ENCODE results near the gene NOTUM. TPM values are rescaled to one million over a fixed set of nuclear protein-coding genes. Genes with fewer than 3 reads are reported as not detected.

NOTUM gene
- total and polyA plus RNA-seq, 2 donors (not counting 3 experiments of a cell fraction or from before 2014, with no cell fraction given) = not detected

GRCh38 chr17:81934850-81935708 lies 25.9 kb downstream of the NOTUM start:
- FAIRE-seq (no peak), DNase-seq (ENCODE audit: low read depth, low spot score) (no peak)
- no peak overlapping the region for H3K4me3 ChIP-seq (replicated peaks in 1 of 3; ENCODE audit: insufficient read depth in 1 of 3, low read depth in 1 of 3, low read length in 3 of 3)
- ChIA-PET POLR2A (no interaction called here), CTCF (no interaction called here)
- dilution Hi-C loops (cut with MboI; ENCODE audit: extremely low pct_ligation_motif_present, low sequenced_read_pairs) (no loop called here), intact Hi-C loops (cut with micrococcal nuclease) (loop anchor here (5.0 kb wide), 1 partner anchor 42 kb away; the partner anchor contains the start of gene ASPSCR1)
- H2AFZ ChIP-seq (ENCODE audit: low read depth, low read length) = no peak overlapping the region
- no peaks in the 10 kb centered on the region for H3K9me1 ChIP-seq (replicated peaks; ENCODE audit: control insufficient read depth, extremely low read depth, insufficient read depth, low read length)
- no peak overlapping the region for H3K4me2 ChIP-seq (ENCODE audit: insufficient read depth, low read length)
- H3K9me3 ChIP-seq (replicated peaks; ENCODE audit: control insufficient read depth, insufficient read depth, low read length) = no peaks in the 10 kb centered on the region
- no peak overlapping the region for H3K27ac ChIP-seq (ENCODE audit: insufficient read depth, low read depth, low read length)
- no peaks in the 10 kb centered on the region for H4K20me1 ChIP-seq (replicated peaks; ENCODE audit: control insufficient read depth, extremely low read depth, insufficient read depth, low read length)
- peaks cover 8% of the 10 kb centered on the region for H3K79me2 ChIP-seq (ENCODE audit: control insufficient read depth, insufficient read depth, low read length)
- no peak for TF ChIP-seq POLR2AphosphoS5 (IDR thresholded peaks at IDR 0.05; ENCODE audit: insufficient read depth, low read depth, low read length)
- no peak for TF ChIP-seq MYC (IDR thresholded peaks at IDR 0.05; ENCODE audit: low read depth, low read length)
- no peak for TF ChIP-seq JUN (IDR thresholded peaks at IDR 0.05; ENCODE audit: borderline replicate concordance, insufficient read depth, insufficient read length, low read depth)
- TF ChIP-seq GATA2 (IDR thresholded peaks at IDR 0.05; ENCODE audit: insufficient read depth, insufficient read length, low read depth, low read length) = no peak
- no peak for TF ChIP-seq POLR2A (IDR thresholded peaks at IDR 0.05; ENCODE audit: low read depth, low read length)
- TF ChIP-seq FOS (IDR thresholded peaks at IDR 0.05; ENCODE audit: borderline replicate concordance, insufficient read depth, low read length) = no peak
- no peak for TF ChIP-seq EZH2 (IDR thresholded peaks at IDR 0.05; ENCODE audit: borderline replicate concordance, low read depth, low read length, severe bottlenecking)
- TF ChIP-seq MAX (IDR thresholded peaks at IDR 0.05; ENCODE audit: insufficient read depth, insufficient read length) = no peak
- BruUV-seq (replicated peaks) = no TSS peak
- peaks cover 7% of the 10 kb centered on the region for H3K4me1 ChIP-seq (ENCODE audit: control insufficient read depth, extremely low read depth, insufficient read depth, low read length)
- peaks cover 0 to 5% of the 10 kb centered on the region in 2 experiments for H3K36me3 ChIP-seq (ENCODE audit: control insufficient read depth in 2 of 2, extremely low read depth in 1 of 2, insufficient read depth in 2 of 2, low read length in 2 of 2)
- H3K27me3 ChIP-seq (ENCODE audit: control insufficient read depth in 2 of 2, insufficient read depth in 2 of 2, low read length in 2 of 2) = no peaks in the 10 kb centered on the region
- H3K9ac ChIP-seq (replicated peaks; ENCODE audit: extremely low read depth, insufficient read depth, low read length) = no peak overlapping the region

Data from endothelial cell of umbilical vein (primary cell).